GM12875 (cell line): ENCODE results near the gene ABI1.

Source experiments
- H3K4me3 ChIP-seq: one replicate; pipeline ENCODE4 v1.5.1; 2011; ENCODE audit warnings: low read depth, low read length, control low read depth
- CTCF ChIP-seq: IDR thresholded peaks from 2 replicates; pipeline ENCODE4 v1.5.1; 2011; ENCODE audit warnings: low read depth, mild to moderate bottlenecking, control low read depth, inconsistent platforms, low read length, moderate library complexity, borderline replicate concordance; ENCODE audit not compliant: insufficient read depth

The ABI1 gene

GRCh38 chr10:26810435-26811026 is 50.2 kb downstream of the ABI1 start:
- no peak for TF ChIP-seq CTCF
- no peak overlapping the region for H3K4me3 ChIP-seq

- TF ChIP-seq CTCF: no peak
- H3K4me3 ChIP-seq: no peak overlapping the region
Measured at GRCh38 chr10:26809973-26810372, 50.8 kb downstream of the ABI1 start.

- no peak overlapping the region for H3K4me3 ChIP-seq
- TF ChIP-seq CTCF: no peak
Measured at GRCh38 chr10:26807532-26807931, 53.2 kb downstream of the ABI1 start.

GRCh38 chr10:26806557-26806956 is 54.2 kb downstream of the ABI1 start:
- no peak overlapping the region for H3K4me3 ChIP-seq
- TF ChIP-seq CTCF: no peak

GRCh38 chr10:26805567-26806245 is 55.1 kb downstream of the ABI1 start:
- H3K4me3 ChIP-seq: no peak overlapping the region
- no peak for TF ChIP-seq CTCF

GRCh38 chr10:26804418-26805393 is 56.1 kb downstream of the ABI1 start:
- no peak for TF ChIP-seq CTCF
- H3K4me3 ChIP-seq: no peak overlapping the region
